Suprapubic skin (tissue), 4 donors: ENCODE results near the gene CRHR2. TPM values are rescaled to one million over a fixed set of nuclear protein-coding genes. Genes with fewer than 3 reads are reported as not detected.

Source experiments
- DNase-seq, 2 donors: peaks; one replicate each; pipeline ENCODE4 v3.0.0-alpha.2; 2019; ENCODE audit warnings: low spot score in 2 of 2
- H3K27ac ChIP-seq: fragments of 200-600 bp; sonication (generic); one replicate; pipeline ENCODE4 v1.5.1; 2019
- H3K27me3 ChIP-seq: fragments of 200-600 bp; sonication (generic); one replicate; pipeline ENCODE4 v1.5.1; 2019
- H3K36me3 ChIP-seq: fragments of 200-600 bp; sonication (generic); one replicate; pipeline ENCODE4 v1.5.1; 2019
- H3K4me1 ChIP-seq: fragments of 200-600 bp; sonication (generic); one replicate; pipeline ENCODE4 v1.5.1; 2019
- H3K4me3 ChIP-seq: fragments of 200-600 bp; sonication (generic); one replicate; pipeline ENCODE4 v1.5.1; 2019; ENCODE audit warnings: mild to moderate bottlenecking
- H3K9me3 ChIP-seq: fragments of 200-600 bp; sonication (generic); one replicate; pipeline ENCODE4 v1.5.1; 2019
- EP300 ChIP-seq: sonication (generic); formaldehyde crosslinking; IDR thresholded peaks from one replicate; pipeline ENCODE4 v1.6.1; 2017; ENCODE audit warnings: antibody characterized with exemption
- POLR2A ChIP-seq, 2 donors: fragments of 450-650 bp; IDR thresholded peaks; one replicate each; pipeline ENCODE4 v1.6.1; 2017; ENCODE audit warnings: antibody characterized with exemption in 2 of 2, mild to moderate bottlenecking in 2 of 2, moderate library complexity in 2 of 2
- POLR2AphosphoS5 ChIP-seq, 3 donors: sonication (generic); formaldehyde crosslinking; IDR thresholded peaks; one replicate each; pipeline ENCODE4 v1.6.1; 2017; ENCODE audit warnings: antibody characterized with exemption in 3 of 3
- WGBS: methylation state at CpG from one replicate; pipeline ENCODE4 v1.1.5; 2018; 5-methylcytosine and 5-hydroxymethylcytosine counted together
- total RNA-seq, 4 donors: library from RNA; depleted of rRNA; stranded (reverse); fragments of >200 nt; gene quantifications; one replicate each; pipeline ENCODE4 v1.1.0, GENCODE V29; 2016
- TF ChIP-seq, protein P1 (sequence below), 2 donors: fragments of 200-600 bp in 1 of 2; fragments of 450-650 bp in 1 of 2; sonication (generic) in 1 of 2; IDR thresholded peaks; one replicate each; pipeline ENCODE4 v1.5.1; 2016 to 2019; ENCODE audit warnings: antibody characterized with exemption in 2 of 2, mild to moderate bottlenecking in 1 of 2, moderate library complexity in 1 of 2

Gene CRHR2
- total RNA-seq, 4 donors from 2014 or later: 0.55 TPM; not detected in 3

DNA sequence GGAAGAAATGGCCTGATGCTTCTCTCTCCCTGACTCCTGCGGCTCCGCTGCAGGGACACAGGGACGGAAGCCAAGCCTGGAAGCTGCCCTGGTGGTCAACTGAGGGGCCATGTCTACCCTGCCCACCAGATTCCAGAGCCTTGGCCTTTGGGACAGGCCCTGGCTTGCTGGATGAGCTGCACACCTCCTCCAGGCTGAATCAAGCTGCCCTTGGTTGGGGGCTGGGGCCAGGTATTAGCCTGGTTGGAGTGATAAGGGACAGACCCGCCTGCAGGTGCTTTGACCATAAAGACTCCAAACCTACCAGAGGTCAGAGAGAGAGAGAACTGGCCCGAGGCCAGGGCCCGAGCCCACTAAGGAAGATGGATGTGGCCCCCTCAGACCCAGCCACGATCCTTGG, 30.1 kb downstream of the CRHR2 start:
- H3K27me3 ChIP-seq: no peaks in the 10 kb centered on the region
- WGBS: 58% methylated on average over 6 of the region's 7 CpGs
- DNase-seq: peak in 1 of 2 donors; percentile 53
- no peak for TF ChIP-seq EP300
- TF ChIP-seq POLR2AphosphoS5 (IDR thresholded peaks at IDR 0.05): no peak
- TF ChIP-seq, protein P1, sequence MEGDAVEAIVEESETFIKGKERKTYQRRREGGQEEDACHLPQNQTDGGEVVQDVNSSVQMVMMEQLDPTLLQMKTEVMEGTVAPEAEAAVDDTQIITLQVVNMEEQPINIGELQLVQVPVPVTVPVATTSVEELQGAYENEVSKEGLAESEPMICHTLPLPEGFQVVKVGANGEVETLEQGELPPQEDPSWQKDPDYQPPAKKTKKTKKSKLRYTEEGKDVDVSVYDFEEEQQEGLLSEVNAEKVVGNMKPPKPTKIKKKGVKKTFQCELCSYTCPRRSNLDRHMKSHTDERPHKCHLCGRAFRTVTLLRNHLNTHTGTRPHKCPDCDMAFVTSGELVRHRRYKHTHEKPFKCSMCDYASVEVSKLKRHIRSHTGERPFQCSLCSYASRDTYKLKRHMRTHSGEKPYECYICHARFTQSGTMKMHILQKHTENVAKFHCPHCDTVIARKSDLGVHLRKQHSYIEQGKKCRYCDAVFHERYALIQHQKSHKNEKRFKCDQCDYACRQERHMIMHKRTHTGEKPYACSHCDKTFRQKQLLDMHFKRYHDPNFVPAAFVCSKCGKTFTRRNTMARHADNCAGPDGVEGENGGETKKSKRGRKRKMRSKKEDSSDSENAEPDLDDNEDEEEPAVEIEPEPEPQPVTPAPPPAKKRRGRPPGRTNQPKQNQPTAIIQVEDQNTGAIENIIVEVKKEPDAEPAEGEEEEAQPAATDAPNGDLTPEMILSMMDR (IDR thresholded peaks at IDR 0.05): no peak
- no peak for TF ChIP-seq POLR2A (IDR thresholded peaks at IDR 0.05)
- no peaks in the 10 kb centered on the region for H3K4me1 ChIP-seq
- no peaks in the 10 kb centered on the region for H3K9me3 ChIP-seq
- no peak overlapping the region for H3K4me3 ChIP-seq
- no peak overlapping the region for H3K27ac ChIP-seq
- H3K36me3 ChIP-seq: no peaks in the 10 kb centered on the region

DNA sequence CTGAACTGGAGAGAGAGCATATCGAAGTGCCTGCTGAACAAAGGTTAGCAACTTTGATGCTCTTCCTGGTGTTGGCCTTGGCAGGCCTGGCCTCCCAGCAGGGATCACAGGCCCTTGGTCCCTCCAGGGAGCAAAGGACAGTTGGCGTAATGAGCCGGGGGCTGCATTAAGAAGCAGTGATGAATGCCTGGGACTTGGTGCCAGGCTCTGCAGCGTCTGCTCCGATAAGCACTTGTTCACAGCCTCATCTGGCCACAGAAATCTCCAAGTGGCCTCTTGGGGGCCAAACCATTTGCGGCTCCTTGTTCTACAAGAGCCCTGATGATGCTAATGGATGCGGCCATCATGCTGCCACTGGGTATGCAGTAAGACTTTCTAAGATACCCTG, 31.8 kb downstream of the CRHR2 start:
- H3K36me3 ChIP-seq: peaks cover under 1% of the 10 kb centered on the region
- H3K27me3 ChIP-seq: no peaks in the 10 kb centered on the region
- no peaks in the 10 kb centered on the region for H3K4me1 ChIP-seq
- TF ChIP-seq POLR2AphosphoS5 (IDR thresholded peaks at IDR 0.05) (no peak), EP300 (no peak), POLR2A (IDR thresholded peaks at IDR 0.05) (no peak)
- TF ChIP-seq, protein P1 (IDR thresholded peaks at IDR 0.05): no peak
- H3K9me3 ChIP-seq: no peaks in the 10 kb centered on the region
- no peak overlapping the region for H3K27ac ChIP-seq
- no peak for DNase-seq
- 98% methylated on average over 7 of the region's 7 CpGs for WGBS
- no peak overlapping the region for H3K4me3 ChIP-seq

DNA sequence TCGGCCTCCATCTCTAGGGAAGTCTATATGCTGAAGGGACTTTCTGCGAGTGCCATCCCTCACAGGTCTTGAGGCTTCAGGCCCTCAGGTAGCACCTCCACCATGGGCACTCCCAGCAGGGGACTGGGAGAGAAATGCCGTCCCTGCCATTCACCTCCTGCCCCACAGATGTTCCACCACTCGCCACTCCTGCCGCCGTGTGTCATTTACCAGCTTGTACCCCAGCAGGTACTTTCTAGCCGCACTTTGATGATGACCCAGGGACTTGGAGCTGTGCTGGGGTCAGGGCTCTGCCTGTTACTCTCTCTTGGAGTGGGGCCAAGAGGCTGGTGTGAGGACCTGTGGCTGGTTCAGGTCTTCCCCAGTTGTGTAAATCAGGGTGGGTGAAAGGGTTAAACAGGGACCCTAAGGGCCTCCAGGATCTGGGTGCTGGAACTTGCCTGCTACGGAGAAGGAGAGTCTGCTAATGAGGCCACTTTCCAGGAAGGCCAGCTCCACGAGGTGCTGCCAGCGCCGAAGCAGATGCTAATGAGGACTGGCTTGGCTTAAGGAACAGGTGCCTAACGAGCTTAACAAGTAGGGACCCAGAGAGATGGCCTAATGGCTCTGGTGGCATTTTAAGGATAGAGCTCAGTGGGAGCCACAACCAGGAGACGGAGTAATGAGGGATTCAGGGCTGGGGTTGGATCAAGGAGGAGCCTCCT, 32.4 kb downstream of the CRHR2 start:
- no peak overlapping the region for H3K27ac ChIP-seq
- no peak overlapping the region for H3K4me3 ChIP-seq
- no peaks in the 10 kb centered on the region for H3K4me1 ChIP-seq
- no peak for TF ChIP-seq EP300
- TF ChIP-seq, protein P1 (IDR thresholded peaks at IDR 0.05): no peak
- no peak for TF ChIP-seq POLR2AphosphoS5 (IDR thresholded peaks at IDR 0.05)
- TF ChIP-seq POLR2A (IDR thresholded peaks at IDR 0.05): no peak
- 85% methylated on average over 10 of the region's 13 CpGs for WGBS
- H3K27me3 ChIP-seq: no peaks in the 10 kb centered on the region
- DNase-seq: no peak
- H3K36me3 ChIP-seq: peaks cover 6% of the 10 kb centered on the region
- H3K9me3 ChIP-seq: no peaks in the 10 kb centered on the region

DNA sequence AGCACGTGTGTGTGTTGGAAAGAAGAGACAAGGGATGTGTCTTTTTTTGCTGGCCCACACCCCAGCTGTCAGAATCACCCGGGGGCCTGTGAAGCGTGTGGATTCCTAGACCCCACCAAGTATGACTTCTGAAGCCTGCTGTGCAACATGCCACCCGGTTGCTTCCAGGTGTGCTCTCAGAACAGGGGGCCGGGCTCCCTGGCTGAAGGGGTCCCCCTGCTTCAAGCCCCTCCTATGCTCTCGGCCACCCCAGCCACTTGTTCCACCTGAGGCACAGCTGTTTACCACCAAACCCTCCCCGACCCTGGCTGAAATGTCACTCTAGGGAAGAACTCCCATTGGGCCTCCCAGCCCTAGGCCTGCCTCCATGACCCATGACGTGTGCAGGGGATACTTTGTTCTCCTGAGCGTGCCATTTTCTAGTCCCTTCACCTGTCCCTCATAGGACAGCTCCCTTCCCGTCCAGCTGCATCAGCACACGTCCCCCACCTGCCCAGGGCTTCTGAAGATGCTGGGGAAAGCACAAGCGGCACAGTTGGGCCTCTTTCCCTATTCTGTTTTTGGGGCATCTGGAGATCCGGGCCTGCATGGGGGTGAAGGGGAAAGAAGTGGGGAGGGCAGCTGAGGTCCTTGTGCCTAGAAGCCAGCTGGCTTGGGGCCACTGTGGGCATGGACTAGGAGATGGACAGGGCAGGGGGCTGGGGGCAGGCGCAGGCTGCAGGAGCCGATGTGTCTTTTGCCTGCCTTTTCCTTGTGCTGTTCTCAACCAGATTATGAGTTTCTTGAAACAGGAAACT, 33.3 kb downstream of the CRHR2 start:
- 89% methylated on average over 12 of the region's 15 CpGs for WGBS
- TF ChIP-seq EP300 (no peak), POLR2AphosphoS5 (IDR thresholded peaks at IDR 0.05) (no peak), POLR2A (IDR thresholded peaks at IDR 0.05) (no peak)
- TF ChIP-seq, protein P1 (IDR thresholded peaks at IDR 0.05): no peak

More for the DNA sequence above, 33.3 kb downstream of the CRHR2 start:
- Histone ChIP-seq H3K9me3 (no peaks in the 10 kb centered on the region), H3K4me1 (no peaks in the 10 kb centered on the region), H3K27me3 (no peaks in the 10 kb centered on the region), H3K36me3 (peaks cover 7% of the 10 kb centered on the region), H3K4me3 (no peak overlapping the region), H3K27ac (no peak overlapping the region)
- no peak for DNase-seq
